Epithelial cell of esophagus (primary cell): ENCODE data around the gene ANO4.

Source experiments
- DNase-seq: peaks from one replicate; pipeline ENCODE4 v3.0.0; 2010; ENCODE audit warnings: low read depth
- H3K4me3 ChIP-seq: 2 replicates; pipeline ENCODE4 v1.5.1; 2011; ENCODE audit warnings: mild to moderate bottlenecking, low read length, control low read depth
- CTCF ChIP-seq: IDR thresholded peaks from 2 replicates; pipeline ENCODE4 v1.5.1; 2011; ENCODE audit warnings: low read depth, mild to moderate bottlenecking, low read length, control low read depth, inconsistent platforms; ENCODE audit not compliant: insufficient read depth; ENCODE audit errors: missing control alignments

Gene ANO4

GRCh38 chr12:100843061-100843460 lies 48.5 kb downstream of the ANO4 start:
- TF ChIP-seq CTCF, result no peak
- H3K4me3 ChIP-seq, result no peak overlapping the region
- DNase-seq, result no peak

GRCh38 chr12:100845095-100845494 lies 50.5 kb downstream of the ANO4 start:
- no peak for TF ChIP-seq CTCF
- peak; percentile 60 for DNase-seq

GRCh38 chr12:100851637-100852036 lies 57.1 kb downstream of the ANO4 start:
- no peak overlapping the region for H3K4me3 ChIP-seq
- no peak for TF ChIP-seq CTCF
- no peak for DNase-seq

More at GRCh38 chr12:100845095-100845494, 50.5 kb downstream of the ANO4 start:
- H3K4me3 ChIP-seq, result no peak overlapping the region

- H3K4me3 ChIP-seq, result no peak overlapping the region
- TF ChIP-seq CTCF, result no peak
- DNase-seq, result peak; percentile 18
These were observed 62.8 kb downstream of the ANO4 start for GRCh38 chr12:100857418-100857817.

- peak; percentile 76 for DNase-seq
- H3K4me3 ChIP-seq, result no peak overlapping the region
- TF ChIP-seq CTCF, result no peak
These were observed 63.4 kb downstream of the ANO4 start for GRCh38 chr12:100857971-100858370.

- no peak for TF ChIP-seq CTCF
- peak; percentile 57 for DNase-seq
These were observed 64.1 kb downstream of the ANO4 start for GRCh38 chr12:100858656-100859055.

GRCh38 chr12:100859063-100859627 lies 64.6 kb downstream of the ANO4 start:
- H3K4me3 ChIP-seq, result no peak overlapping the region
- peak; percentile 10 for DNase-seq
- TF ChIP-seq CTCF, result no peak

More at GRCh38 chr12:100858656-100859055, 64.1 kb downstream of the ANO4 start:
- no peak overlapping the region for H3K4me3 ChIP-seq
